Stromal cell of bone marrow (primary cell): ENCODE results near the gene GRIK4.
A peak's percentile ranks its signal among the peaks of the same experiment; 100 is the strongest.
"Not testable (repeated sequence)": the region's sequence is repeated elsewhere in the genome, so short reads cannot be mapped to it uniquely, and the experiment has no call there.

Experiments used
- DNase-seq: peaks from one replicate; pipeline ENCODE4 v3.0.0-alpha.2; 2012; ENCODE audit warnings: low read depth

GRIK4 gene, protein sequence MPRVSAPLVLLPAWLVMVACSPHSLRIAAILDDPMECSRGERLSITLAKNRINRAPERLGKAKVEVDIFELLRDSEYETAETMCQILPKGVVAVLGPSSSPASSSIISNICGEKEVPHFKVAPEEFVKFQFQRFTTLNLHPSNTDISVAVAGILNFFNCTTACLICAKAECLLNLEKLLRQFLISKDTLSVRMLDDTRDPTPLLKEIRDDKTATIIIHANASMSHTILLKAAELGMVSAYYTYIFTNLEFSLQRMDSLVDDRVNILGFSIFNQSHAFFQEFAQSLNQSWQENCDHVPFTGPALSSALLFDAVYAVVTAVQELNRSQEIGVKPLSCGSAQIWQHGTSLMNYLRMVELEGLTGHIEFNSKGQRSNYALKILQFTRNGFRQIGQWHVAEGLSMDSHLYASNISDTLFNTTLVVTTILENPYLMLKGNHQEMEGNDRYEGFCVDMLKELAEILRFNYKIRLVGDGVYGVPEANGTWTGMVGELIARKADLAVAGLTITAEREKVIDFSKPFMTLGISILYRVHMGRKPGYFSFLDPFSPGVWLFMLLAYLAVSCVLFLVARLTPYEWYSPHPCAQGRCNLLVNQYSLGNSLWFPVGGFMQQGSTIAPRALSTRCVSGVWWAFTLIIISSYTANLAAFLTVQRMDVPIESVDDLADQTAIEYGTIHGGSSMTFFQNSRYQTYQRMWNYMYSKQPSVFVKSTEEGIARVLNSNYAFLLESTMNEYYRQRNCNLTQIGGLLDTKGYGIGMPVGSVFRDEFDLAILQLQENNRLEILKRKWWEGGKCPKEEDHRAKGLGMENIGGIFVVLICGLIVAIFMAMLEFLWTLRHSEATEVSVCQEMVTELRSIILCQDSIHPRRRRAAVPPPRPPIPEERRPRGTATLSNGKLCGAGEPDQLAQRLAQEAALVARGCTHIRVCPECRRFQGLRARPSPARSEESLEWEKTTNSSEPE

DNA sequence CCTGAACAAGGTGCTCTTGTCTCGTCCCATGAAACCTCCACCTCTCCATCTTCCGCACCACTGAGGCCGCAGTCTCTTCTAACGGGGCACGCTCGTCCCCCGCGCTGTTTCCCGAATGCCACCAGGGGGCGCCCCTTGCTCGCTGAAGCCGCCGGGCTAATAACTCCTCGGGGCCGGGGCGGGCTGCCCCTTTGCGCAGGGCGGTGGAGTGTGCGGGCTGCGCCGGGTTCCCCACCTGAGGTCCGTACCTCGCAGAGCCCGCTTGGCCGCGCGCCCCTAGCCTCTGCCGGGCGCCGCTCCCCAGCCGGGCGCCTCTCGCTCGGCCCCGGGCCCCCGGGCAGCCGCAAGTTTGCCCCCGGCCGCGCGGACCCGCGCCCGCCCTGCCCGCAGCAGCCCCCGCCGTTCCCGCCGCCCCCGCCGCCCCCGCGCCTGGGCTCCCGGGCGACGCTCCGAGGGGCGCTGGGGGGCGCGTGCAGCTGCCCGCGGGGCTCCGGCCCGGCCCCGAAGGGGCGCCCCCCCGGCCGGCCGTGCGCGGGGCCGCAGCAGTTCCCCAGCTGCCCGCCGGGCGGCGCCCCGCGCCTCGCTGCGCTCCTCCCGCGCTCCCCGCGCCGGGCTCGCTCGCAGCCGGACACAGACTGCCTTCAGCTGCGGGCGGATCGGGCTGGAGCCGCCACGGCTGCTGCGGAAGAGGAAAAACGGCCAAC is at the start of gene GRIK4:
GRIK4 (plus strand) TSS at position 633 of the 704 bp plus-strand sequence. CDS start 148,571 bp downstream, outside the sequence.
- peak; percentile 47 for DNase-seq

DNA sequence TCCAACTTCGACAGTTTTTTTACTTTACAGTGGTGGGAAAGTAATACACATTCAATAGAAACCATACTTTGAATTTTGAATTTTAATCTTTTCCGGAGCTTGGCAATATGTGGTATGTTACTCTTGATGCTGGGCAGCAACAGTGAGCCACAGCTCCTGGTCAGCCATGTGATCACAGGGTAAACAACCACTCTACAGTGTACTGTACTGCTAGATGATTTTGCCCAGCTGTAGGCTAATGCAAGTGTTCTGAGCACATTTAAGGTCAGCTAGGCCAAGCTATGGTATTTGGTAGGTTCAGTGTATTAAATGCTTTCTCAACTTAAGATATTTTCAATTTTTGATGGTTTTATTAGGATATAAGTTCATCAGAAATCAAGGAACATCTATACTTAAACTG is 48.7 kb upstream of the GRIK4 start:
- no peak for DNase-seq

DNA sequence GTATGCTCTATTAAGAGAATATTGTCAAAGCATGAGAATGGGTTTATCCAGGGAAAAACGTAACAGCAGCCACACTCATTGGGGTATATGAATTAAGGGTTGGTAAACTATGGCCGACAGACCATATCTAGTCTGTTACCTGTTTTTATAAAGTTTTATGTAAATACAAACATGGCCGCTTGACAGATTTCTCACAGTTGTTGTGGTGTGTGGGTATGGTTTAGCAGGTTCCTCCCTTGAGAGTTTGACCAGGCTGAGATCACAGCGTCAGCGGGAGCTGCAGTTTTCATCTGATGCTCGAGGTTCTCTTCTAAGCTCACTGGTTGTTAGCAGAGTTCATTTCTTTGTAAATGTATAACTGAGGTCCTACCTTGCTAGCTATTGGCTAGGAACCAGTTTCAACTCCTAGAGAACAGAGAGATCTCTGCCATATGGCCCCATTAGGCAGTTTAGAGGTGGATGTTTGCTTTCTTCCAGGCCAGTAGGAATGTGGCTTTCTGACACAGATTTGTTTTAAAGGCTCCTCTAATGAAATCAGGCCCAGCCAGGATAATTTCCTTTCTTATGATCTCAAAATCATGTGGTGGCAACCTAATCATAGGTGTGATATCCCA is 45.5 kb upstream of the GRIK4 start:
- DNase-seq, result no peak

DNA sequence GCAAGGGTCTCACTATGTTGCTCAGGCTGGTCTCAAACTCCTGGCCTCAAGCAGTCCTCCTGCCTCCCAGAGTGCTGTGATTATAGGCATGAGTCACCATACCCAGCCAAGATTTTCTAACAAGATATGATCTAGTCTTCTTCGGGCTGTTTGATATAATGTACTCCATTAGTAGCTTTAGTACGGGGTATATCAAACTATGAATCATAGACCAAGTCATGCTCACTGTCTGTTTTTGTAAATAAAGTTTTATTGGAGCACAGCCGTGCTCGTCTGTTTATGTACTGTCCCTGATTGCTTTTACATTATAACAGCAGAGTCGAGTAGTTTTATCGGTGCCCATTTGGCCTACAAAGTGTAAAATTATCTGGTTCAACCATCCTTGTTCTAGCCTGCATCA is 43.9 kb upstream of the GRIK4 start:
- DNase-seq, result no peak

DNA sequence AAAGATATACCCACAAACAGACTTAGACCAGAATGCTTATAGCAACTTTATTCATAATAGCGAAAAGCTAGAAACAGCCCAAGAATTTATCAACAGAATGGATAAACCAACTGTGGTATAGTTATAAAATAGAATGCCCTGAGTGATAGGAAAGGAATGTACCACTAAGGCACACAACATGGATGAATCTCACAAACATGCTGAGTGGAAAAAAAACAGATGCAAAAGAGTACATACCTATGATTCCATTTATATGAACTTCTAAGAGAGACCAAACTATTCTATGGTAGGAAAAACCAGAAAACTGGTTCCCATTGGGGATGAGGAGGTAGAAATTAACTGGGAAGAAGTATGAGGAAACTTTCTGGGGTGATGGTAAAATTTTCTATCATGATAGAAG is 40.4 kb upstream of the GRIK4 start:
- peak; percentile 22 for DNase-seq

DNA sequence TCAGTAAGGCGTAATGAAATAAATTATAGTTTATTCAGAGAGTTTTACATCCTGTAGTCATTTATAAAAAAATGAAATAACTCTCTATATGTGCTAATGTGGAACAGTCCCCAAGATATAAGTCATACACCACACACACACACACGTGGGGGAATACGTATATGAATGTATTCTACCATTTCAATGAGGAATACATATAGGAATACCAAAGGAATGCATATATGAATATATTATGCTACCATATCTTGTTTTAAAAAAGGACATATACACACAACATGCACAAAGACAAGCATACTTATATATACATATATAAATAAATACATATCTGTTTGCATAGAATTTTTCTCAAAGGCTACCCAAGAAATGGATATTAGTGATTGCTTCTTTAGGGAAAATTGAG is 39.6 kb upstream of the GRIK4 start:
- no peak for DNase-seq

DNA sequence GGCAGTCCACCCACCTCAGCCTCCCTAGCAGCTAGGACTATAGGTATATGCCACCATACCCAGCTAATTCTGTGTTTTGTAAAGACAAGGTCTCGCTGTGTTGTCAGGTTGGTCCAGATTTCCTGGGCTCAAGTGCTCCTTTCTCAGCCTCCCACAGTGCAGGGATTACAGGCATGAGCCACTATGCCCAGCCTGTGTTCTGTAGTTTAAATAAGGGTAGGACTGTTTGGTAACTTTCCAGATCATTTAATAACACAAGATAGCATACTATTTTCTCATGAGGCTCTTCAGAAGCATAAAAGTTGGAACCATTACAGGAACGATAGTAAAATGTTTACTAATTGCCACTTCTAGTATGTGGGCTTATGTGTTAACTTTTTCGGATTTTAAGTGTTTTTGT is 38.0 kb upstream of the GRIK4 start:
- DNase-seq, result no peak

DNA sequence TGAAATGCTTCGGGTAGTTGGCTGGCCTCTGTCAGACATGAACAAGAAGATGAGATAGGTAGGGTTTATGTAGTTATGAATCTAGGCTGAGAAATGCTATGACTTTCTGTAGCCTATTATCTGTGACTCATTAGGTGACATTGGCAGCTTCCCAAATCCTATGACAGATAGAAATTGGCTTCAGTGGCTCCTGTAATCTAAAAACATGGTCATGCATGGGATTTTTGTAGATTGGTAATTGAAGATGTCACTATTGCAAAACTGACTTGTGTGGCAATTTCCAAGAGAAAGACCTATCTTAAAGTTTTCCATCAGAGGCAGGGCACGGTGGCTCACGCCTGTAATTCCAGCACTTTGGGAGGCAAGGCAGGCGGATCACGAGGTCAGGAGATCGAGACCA is 29.4 kb upstream of the GRIK4 start:
- DNase-seq, result no peak

DNA sequence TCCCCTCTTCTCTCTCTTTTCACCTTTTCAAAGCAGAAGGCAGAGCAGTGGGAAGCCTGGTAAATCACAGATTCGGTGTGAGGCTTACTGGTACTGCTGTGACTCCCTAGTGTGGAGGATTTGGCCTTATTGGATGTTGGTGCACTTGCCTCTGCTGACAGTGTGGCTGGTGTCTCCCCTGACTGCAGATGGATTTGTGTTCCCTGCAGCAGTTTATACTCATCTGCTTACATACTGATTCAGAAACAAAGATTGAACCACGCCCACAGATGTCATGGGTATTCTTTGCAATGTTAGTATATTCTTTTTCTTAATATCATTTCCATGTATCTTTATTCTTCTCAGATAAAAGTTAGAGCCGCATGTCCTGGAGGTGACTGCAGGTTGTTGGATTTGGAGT is 26.8 kb upstream of the GRIK4 start:
- no peak for DNase-seq

DNA sequence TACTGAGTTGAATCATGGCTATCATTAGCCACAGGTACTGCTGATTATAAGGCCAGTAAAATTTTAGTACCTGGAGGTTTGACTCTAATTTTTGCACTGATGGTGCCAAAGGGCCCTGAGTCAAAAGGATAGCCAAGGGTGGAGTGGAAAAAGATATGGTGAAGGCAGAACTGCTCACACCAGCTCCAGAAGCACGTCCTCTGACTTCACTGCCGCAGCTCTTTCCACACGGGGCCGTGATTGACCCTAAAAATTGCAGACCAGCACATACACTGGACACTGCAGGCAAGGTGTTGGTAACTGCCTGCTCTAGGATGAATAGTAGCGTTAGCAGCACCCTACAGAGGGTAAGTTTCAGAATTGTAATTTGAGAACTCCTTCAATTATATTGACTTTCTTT is 25.4 kb upstream of the GRIK4 start:
- DNase-seq, result no peak

DNA sequence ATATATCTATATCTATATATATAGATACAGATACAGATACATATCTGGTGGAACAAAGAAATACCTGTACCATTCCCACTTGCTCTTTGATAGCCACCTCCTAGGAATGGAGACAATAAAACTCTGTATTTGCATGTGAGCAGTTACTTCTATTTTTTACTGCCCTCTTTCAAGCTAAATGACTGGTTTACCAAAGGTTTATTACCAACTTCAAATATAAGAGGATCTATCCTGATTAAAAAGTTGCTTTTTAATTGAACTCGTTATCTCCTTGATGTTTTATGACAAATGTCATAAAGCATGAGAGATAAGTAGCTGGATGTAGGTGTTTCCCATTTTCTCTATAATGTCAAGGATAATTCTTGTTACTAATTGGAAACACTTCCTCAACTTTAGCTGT is 21.7 kb upstream of the GRIK4 start:
- no peak for DNase-seq

DNA sequence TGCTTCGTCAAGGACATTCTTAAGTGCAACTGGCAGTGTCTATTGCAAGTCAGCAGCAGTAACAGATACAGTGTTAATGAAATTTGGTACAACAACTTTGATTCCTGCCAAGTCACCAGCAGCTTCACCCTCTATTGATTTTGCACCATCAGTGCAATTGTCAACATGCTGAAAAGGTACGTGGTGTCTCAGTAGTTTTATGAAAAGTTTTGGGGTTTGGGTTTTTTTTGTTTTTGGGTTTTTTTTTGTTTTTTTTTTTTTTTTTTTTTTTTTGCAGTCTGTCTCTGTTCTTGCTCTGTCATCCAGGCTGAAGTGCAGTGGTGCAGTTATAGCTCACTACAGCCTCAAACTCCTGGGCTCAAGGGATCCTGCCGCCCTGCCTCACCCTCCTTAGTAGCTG is 19.1 kb upstream of the GRIK4 start:
- DNase-seq, result no peak

DNA sequence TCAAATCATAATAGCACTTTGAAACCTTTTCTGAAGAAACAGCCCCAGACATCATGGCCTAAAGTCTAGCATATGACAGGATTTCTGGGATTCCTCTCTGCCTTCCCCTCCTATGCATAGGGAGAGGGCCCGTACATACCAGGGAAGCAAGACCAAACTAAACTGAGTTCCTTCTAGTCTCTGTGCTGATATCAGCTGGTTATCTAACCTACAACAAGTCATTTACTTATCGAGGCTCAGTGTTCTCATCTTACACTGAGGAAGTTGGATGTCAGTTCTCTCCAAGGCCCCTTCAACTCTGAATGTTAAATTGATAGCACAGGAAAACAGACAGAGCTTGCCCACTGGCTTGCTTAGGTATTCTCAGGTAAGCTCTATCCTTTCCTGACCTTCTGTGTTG is 17.0 kb upstream of the GRIK4 start:
- no peak for DNase-seq

DNA sequence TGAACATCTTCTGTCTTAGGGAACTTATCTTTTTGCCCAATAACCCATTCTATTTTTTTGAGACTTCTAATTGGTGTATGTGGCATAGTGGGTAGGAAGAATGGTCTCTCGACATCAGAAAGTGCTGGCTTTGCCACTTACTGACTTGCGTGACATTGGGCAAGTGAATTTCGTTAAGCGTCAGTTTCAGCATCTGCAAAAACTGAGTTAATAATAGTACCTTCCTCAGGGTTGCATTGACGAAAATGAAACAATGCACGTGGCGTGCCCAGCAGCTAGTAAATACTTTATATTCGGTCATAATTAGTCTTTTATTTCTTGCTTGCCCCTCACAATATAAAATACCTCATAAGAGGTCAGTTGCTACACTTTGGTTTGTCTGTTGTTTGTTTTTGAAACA is 12.5 kb upstream of the GRIK4 start:
- no peak for DNase-seq

DNA sequence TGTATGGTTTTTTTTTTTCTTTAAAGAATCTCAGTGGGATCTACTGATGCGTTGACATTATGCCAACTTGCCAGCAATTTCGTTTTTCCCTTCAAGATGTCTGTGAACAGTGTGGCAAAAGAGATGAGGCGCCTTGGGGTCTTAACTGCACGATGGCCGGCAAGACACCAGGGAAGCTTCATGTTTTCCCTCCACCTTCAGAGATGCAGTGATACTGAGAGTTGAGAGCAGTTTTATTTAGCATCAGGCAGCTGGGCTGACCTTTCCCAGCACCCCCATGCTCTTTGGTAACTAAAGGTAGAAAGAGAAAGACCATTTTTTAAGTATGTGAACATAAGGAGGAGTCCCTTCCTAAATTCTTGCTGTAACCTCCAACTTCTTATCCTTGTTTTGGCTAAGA is 11.7 kb upstream of the GRIK4 start:
- no peak for DNase-seq

DNA sequence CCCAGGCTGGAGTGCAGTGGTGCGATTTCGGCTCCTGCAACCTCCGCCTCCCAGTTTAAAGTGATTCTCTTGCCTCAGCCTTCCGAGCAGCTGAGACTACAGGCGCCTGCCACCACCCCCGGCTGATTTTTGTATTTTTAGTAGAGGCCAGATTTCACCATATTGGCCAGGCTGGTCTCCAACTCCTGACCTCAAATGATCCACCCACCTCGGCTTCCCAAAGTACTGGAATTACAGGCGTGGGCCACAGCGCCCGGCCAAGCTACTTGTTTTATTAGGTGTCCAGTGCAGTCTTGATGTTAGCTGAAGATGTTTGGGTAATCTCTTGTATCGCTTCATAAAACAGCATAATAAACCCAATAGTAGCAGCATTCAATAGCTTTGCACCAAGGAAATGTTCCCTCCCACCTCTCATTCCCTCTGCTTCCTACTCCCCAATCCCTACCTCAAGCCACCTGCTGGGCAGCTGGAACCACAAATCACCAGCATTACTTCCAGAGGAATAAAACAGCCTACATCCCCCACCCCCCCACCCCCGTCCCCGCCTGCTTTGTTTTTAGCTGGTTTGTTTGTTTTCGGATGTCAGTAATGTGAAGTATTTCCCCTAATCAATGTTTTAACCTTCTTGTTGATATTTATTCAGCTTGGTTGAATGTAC is 11.0 kb upstream of the GRIK4 start:
- DNase-seq, result peak; percentile 40

DNA sequence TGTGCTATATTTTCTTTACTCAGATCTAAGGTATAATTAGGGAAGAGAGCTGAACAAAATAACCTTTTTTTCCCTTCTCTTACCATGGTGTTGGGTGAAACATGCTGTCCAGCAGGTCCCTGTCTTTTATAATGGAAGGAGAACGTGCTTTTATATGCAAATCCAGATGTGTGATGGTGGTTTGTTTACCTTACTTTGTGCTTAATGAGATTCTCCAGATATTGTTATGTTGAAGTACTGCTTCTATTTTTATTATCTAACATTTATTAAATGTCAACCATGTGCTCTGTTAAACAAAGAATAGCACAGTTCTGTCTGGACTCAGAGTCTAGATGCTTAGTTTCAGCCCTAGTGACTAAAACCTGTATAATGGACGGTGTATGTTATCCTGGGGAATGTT is 10.1 kb upstream of the GRIK4 start:
- DNase-seq, result no peak

DNA sequence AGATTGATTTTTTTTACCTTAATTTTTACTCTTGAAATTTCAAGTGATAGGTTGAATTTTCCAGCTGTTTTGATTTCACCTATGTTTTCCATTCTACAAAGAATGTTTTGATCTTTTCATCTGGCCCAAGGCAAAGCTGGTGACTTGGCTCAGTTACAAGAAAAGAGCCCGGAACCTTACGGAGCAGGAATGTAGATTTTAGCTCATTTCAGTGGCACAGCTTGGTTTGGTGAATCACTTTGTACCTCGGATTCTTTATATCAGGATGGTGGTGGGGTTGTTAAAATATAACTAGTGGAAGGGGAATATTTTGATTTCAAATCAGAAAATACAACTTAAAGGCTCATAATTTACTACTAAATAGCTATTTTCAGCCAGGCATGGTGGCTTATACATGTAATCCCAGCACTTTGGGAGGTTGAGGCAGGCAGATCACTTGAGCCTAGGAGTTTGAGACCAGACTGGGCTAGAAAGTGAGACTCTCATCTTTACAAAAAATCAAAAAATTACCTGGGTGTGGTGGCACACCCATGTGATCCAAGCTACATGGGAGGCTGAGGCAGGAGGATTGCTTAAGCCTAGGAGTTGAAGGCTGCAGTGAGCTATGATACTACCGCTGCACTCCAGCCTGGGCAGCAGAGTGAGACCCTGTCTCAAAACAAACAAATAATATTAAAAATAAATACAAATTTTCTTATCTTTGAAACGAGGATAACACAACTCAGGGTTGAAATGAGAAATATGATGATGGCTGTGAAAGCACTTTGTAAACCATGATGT is 9.4 kb upstream of the GRIK4 start:
- DNase-seq, result no peak

DNA sequence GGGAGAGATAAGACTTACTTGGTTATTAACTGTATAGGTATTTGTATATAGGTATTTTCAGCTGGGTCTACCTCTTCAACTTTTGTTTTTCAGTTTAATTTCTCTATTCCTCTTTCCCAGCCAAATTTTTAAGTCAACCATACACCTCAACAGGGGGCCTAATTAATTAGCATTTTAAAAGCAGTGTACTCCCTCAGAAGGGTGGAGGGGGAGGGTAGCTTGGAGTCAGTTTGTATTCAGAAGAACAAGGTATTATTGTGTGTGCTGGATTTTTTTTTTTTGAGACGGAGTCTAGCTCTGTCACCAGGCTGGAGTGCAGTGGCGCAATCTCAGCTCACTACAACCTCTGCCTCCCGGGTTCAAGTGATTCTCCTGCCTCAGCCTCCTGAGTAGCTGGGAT is 8.0 kb upstream of the GRIK4 start:
- DNase-seq, result not testable (repeated sequence)

DNA sequence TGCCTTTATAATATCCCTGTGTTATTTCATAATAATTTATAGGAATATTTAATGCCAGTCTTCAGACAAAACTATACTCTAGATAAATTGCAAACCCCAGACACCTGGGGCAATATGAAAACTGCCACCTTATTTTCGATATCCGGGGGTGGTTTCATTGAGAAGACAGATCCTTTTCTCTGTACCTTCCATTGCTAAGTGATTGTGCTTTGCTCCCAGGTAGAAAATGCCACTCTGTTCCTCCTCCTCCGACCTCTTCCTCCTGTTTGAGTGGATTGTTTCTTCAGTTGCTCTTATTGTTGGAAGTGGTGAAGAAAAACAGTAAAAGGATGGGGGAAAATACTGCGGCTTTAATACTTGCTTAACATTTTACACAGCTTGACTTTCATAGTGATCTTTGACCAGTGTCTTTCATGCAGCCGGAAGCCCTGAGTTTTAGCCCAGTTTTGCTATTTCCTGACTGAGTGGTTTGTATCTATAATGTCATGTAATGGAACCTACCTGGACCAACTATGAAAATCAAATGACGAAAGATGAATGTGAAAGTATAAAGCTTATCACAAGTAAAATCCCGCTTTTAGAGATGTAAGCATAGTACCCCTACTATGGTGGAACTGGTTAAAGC is 5.6 kb upstream of the GRIK4 start:
- DNase-seq, result no peak
